Mucosa of gallbladder (tissue), 1 donor: ENCODE results near the gene BNIPL. TPM values are rescaled to one million over a fixed set of nuclear protein-coding genes. Genes with fewer than 3 reads are reported as not detected.

Source experiments
- DNase-seq: peaks from one replicate; pipeline ENCODE4 v3.0.0-alpha.2; 2020; ENCODE audit warnings: low spot score
- total RNA-seq: library from RNA; stranded (reverse); gene quantifications from one replicate; pipeline ENCODE4 v1.2.1, GENCODE V29; 2021
- donor health status: DM: no; HTN: no; CAD: no.

Gene BNIPL
- total RNA-seq, 1 donor from 2014 or later = 0.66 TPM

DNA sequence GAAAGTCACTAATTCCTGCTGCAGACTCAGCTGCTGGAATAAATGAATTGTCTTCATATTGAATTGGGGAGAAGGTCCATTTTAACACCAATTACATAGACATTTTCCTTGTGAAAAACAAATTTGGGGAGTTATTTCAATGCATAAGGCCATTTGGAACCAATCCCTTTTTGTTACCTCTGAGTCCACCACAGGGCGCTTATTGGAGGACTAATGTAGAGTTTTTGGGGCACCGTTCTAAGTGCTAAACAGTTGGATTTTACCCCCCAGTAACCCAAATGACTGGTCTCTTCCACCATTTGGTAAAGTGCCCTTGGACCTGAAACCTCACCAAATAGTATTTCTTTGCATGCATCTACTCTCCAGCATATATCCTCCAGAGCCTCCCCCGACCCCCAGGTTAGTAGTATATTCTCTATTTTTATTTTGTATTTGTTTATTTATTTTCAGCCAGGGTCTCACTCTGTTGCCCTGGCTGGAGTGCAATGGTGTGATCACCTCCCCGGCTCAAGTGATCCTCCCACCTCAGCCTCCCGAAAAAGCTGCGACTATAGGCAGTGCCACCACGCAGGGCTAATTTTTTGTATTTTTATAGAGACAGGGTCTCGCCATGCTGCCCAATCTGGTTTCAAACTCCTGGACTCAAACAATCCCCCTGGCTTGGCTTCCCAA is 26.6 kb upstream of the BNIPL start:
- no peak for DNase-seq

DNA sequence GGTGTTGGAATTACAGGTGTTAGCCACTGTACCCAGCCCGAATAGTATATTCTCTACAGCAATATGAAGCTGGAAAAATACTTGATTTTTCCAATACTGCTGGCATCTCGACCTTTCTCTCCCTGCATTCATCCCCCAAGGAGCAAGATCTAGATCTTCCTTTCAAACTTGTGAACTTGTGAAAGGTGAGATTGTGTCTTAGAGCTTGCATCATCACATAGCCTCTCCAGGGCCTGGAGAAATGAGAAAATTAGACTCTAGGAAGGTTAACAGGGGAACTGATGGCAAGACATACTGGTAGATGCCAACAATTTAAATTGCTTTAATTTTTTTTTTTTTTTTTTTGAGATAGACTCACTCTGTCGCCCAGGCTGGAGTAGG is 26.1 kb upstream of the BNIPL start:
- DNase-seq = no peak

DNA sequence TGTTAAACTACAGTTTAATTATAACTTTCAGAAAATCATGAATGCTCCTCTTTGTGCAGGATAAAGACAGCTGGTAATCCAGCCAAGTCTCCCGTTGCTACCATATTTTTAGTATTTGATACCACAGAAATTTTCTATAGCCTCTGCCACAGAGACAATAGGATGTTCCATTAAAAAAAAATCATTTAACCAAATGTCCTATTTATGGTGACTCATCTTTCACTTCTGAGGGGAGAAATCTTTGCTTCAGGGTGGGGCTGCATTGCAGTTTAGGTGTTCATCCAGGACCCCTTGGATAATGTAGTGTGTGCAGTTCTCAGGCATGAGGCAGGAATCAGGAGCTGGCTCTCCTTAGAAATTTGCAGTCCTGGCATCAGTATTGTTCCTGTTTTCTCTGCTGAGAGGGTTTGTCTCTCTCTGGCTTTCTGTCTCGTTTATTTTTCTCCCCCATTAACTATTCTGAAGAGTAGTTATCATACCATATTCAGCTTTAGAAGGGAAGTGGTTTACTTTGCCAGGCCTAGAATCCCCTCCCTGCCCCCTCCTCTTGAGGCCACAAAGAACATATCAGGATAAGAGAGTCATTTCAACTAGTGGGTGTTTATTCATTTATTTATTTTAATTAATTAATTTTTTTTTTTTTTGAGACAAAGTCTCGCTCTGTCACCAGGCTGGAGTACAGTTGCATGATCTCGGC is 25.1 kb upstream of the BNIPL start:
- DNase-seq = no peak

DNA sequence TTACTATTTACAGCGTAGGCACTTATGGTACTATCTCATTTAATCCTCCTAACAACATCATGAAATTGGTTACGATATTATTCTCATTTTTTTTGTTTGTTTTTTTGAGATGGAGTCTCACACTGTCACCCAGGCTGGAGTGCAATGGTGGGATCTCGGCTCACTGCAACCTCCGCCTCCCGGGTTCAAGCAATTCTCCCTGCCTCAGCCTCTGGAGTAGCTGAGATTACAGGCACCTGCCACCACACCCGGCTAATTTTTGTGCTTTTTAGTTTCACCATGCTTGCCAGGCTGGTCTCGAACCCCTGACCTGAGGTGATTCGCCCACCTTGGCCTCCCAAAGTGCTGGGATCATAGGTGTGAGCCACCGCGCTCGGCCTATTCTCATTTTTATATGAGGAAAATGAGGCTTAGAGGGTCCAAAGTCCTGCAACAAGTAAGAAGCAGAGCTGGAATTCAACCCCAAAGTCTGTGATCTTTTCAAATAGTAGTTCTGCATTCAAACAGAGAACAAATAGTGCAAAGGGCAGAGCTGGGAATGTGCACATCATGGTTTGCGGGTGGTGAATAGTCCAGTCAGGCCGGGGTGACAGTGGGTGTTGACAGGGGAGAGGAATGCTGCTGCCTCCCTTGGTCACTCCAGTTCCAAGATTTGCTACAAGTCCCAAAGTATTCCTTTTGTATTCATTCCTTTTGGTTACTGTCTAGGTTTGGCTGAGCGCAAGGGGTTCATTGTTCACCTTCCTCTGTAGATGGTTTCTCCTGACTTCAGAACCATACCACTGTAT is 23.5 kb upstream of the BNIPL start:
- peak; percentile 54 for DNase-seq

DNA sequence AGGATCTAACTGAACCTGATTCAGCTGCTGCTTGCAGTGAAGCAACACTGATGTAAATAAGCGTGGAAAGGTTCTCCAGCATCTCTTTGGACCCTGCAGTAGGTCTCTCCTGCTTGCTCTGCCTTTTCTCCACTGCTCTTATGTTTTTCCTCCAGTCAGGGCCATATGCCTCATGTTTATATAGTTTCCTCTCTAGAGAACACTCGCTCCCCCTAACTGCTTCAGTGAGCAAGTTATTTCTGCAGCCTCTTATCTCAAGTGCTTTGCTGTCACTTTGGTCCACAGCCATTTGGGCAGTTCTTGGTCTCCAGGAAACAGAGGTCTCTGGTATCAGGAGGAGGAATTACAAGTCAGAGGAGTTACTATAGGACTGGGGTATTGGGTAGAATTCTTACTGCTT is 22.9 kb upstream of the BNIPL start:
- DNase-seq = peak; percentile 36

DNA sequence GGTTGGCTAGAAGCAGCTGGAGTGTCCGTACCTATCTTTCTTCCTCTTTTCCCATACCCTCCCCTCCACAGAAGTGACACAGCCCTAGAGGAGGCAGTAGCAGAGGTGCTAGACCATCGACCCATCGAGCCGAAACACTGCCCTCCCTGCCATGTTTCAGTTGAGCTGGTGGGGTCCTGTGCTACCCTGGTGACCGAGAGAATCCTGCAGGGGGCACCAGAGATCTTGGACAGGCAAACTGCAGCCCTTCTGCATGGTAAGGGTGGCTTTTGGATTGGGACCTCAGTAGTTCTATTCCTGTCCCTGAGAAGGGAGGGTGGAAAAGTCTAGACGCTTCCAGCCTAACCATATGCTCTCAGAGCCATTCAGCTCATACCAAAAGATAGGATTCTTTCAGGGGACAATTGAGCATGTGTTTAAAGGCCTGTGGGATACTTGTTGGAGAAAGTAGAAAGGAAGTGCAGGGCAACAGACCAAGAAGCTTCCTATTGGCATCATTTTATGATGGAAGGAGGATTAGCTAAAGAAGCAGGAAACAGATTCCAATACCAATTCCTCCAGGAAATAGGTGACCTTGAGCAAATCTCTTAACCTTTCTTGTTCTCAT is 11.7 kb upstream of the BNIPL start:
- DNase-seq = peak; percentile 86

DNA sequence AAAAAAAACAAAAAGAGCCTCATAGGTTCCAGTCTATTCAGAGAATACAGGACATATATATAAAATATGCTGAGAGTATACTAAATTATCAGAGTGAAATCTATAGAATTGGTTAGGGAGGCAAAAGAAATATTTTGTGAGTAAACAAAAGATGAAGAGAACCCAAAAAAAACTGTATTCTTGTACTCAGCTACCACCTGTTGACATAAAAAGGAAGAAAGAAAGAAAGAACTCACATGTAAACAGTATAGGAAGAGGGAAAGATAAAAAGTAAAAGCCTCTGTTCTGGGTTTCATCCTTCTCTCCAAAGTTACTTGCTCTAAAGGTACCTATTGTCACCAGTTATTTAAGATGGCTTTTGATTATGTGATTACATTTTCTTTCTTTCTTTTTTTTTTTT is 9.9 kb upstream of the BNIPL start:
- DNase-seq = no peak

DNA sequence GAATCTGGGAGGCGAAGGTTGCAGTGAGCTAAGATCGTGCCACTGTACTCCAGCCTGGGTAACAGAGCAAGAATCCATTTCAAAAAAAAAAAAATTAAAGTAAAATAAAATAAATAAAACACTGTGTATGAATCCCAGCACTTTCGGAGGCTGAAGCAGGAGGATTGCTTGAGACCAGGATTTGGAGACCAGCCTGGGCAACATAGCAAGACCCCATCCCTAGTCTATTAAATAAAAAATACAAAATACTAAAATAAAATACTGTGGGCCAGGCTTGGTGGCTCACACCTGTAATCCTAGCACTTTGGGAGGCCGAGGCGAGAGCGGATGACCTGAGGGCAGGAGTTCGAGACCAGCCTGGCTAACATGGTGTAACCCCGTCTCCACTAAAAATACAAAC is 4.2 kb upstream of the BNIPL start:
- no peak for DNase-seq

DNA sequence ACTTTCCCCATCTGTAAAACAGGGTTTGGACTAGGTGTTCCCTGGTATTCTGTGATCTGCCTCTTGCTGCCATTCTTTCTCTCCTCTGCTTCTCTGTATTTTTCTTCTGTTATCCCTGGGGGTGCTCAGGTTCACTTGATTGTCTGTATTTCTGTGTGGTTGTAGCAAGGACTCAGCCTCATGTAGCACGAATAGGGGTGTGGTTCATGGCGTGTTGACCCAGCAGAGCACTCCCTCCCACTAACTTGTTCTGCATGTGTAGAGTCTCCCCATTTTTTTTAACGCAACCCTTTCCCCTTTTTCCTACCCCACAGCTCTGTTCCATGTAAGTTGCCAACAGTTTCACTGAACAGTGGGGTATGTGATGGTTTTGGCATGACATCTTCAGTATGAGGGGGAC is 1.2 kb upstream of the BNIPL start:
- DNase-seq = no peak

DNA sequence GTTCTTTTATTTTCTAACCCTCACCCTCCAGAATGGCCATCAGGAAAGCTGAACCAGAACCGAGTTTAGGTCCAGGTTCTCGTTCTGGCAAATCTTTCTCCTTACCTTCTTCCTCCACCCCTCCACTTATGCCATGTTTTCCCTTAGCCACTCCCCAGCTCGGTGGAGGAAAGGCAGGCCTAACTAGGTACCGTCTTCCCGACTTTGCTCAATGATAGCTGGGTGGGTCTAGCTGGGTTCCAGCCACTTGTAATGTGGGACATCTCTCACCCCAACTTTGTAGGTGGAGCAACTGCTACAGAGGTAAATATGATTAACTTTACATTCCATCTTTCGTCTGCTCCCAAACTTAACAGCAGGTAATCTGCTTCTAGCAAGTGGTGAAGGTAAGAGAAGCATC is 646 bp downstream of the BNIPL start:
- no peak for DNase-seq

DNA sequence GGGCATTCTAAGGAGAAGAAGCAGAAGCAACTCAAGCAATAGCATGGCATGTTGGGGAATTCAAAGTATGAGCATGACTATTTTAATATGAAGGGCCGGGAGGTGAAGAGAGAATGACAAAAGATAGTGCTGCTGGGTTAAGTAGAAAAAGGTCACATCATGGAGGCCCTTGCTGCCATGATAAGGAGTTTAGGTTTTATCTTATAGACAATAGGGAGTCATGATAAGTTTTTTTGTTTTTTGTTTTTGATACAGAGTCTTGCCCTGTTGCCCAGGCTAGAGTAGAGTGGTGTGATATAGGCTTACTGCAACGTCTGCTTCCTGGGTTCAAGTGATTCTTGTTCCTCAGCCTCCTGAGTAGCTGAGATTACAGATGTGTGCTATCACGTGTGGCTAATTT is 3.1 kb downstream of the BNIPL start:
- no peak for DNase-seq

DNA sequence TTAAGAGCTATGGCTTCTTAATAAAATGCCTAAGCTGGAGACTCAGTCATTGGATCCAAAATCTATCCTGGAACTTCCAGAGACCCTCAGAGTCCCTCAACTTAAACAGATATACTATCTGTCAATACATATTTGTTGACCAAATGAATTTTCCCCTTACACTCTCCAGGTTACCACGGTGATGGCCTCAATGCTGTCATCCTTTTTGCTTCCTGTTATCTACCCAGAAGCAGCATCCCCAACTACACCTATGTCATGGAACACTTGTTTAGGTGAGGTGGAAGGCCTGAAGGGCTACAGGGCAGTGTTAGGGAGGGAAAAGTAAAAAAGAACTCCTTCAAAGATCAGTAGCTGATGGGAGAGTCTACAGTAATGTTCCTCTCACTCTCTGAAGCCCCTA is 6.8 kb downstream of the BNIPL start:
- DNase-seq = no peak

DNA sequence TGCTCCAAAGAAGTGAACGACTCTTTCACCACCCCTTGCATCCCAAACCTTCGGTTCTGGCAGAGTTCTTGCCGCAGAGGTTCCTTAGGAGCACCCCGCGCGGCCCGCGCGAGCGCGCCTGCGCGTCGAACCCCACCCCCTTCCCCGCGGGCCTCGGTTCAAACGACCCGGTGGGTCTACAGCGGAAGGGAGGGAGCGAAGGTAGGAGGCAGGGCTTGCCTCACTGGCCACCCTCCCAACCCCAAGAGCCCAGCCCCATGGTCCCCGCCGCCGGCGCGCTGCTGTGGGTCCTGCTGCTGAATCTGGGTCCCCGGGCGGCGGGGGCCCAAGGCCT is 11.2 kb downstream of the BNIPL start, which contains the start of gene C1orf56:
TSS of gene C1orf56 (plus strand) at position 161 of the 334 bp plus-strand sequence. CDS start at position 258, 97 bp downstream.
- DNase-seq = peak; percentile 67

DNA sequence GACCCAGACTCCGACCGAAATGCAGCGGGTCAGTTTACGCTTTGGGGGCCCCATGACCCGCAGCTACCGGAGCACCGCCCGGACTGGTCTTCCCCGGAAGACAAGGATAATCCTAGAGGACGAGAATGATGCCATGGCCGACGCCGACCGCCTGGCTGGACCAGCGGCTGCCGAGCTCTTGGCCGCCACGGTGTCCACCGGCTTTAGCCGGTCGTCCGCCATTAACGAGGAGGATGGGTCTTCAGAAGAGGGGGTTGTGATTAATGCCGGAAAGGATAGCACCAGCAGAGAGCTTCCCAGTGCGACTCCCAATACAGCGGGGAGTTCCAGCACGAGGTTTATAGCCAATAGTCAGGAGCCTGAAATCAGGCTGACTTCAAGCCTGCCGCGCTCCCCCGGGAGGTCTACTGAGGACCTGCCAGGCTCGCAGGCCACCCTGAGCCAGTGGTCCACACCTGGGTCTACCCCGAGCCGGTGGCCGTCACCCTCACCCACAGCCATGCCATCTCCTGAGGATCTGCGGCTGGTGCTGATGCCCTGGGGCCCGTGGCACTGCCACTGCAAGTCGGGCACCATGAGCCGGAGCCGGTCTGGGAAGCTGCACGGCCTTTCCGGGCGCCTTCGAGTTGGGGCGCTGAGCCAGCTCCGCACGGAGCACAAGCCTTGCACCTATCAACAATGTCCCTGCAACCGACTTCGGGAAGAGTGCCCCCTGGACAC is 11.7 kb downstream of the BNIPL start:
- peak; percentile 74 for DNase-seq

DNA sequence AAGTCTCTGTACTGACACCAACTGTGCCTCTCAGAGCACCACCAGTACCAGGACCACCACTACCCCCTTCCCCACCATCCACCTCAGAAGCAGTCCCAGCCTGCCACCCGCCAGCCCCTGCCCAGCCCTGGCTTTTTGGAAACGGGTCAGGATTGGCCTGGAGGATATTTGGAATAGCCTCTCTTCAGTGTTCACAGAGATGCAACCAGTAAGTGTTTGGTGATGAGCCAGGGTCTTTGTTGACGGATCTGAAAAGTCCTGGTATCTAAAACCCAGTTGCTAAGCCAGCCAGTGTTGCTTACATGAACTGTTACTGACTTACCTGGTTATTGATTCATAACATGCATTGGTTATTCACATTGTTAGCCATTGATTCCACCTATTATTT is 12.3 kb downstream of the BNIPL start:
- no peak for DNase-seq

DNA sequence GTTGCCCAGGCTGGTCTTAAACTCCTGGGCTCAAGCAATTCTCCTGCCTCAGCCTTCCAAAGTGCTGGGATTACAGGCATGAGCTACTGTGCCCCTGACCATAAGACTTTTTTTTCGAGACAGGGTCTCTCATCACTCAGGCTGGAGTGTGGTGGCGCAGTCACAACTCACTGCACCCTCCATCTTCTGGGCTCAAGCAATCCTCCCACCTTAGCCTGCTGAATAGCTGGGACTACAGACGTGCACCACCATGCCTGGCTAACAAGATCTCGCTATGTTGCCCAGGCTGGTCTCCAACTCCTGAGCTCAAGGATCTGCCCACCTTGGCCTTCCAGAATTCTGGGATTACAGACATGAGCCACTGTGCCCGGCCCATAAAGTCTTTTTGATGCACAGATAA is 13.1 kb downstream of the BNIPL start:
- DNase-seq = no peak

DNA sequence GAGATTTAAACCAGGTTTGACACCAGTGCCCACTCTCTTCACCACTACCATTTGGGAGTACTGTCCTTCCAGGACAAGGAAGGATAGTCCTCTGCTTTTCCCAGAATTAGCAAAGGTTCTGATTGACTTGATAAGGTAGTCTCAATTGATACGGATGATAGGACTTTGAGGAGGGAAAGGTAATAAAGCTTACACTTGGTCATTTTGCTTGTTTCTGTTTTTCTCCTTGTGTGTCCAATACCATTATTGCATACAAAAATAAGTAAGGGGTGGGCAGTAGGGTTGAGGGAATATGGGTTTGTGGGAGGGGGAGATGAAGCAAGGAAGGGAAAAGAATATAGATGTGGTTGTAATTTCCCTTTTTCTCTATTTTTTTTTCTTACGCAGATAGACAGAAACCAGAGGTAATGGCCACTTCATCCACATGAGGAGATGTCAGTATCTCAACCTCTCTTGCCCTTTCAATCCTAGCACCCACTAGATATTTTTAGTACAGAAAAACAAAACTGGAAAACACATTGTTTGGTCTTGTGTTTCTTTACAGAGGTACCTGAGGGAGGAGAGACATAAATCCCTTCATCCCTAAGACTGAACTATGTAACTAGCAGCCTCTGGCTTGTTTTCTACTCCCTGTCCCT is 13.8 kb downstream of the BNIPL start:
- no peak for DNase-seq

DNA sequence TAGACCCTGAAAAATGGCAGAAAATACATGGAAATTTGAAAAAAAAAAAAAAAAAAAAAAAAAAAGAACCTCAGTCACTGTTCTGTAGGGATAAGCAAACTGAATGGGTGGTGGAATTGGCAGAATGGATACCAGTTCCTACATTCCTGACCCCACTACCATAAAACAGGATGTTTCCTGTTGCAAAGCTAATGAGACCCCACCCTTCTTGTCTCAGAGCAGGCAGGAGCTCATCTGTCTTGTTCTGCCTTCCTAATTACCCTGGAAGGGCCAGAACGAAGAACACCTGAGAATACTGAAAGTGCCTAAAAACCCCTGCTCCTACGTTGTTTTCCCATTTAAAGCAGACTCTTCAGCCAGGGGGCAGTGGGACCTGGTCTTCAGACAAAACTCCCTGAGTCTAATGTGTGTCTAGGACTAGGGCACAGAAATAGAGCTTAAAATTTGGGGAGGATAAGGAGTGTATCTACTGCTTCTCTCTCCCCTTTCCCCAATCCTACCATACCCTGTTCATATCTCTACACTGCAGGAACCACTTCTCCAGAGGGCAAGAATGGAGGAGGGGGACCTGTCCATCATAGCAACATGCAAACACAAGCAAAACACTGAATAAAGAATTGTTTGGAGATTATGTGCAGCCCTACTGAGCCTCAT is 15.1 kb downstream of the BNIPL start:
- DNase-seq = no peak

DNA sequence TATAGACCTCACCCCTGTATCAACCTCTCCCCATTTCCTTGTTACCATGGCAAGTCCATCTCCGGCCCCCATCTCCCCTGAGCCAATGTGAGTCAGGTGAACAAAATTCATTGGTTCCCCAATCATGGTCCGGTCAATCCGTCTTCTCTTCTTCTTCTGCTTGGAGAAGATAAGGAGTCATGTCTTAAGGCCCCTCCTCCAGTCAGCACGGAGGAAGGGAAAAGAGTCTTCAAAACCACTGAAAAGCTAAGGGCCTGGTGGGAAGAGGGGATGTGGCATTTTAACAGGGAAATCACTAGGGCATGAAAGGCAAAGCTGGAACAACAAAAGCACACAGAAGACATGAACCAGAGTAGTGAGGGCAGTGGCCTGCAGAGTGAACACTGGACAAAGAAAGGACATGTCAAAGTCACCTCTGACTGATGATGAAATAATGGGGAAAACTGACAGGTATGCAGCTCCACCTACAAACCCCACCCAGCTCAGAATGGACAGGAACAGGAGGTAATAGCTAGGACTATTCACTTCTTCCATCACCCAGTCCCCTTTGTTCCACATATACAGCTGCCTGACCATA is 18.7 kb downstream of the BNIPL start:
- no peak for DNase-seq

DNA sequence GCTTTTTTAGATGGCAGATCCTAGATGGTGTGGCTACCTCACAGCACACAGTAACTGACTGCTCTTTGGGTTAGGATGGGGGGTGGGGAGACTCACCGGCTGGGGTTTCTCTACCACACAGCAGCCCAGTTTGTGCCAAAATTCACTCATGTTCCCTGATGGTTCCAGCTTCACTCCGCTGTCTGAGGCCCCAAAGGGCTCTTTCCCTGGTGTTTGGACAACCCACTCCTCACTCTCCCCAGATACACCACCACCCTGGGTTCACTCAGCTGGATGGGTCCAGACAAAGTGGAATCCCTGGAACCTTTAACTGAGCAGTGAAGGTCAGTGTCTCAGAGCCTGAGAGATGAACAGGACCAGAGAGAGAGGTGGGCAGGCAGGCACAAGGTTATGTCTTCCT is 19.2 kb downstream of the BNIPL start:
- DNase-seq = no peak

DNA sequence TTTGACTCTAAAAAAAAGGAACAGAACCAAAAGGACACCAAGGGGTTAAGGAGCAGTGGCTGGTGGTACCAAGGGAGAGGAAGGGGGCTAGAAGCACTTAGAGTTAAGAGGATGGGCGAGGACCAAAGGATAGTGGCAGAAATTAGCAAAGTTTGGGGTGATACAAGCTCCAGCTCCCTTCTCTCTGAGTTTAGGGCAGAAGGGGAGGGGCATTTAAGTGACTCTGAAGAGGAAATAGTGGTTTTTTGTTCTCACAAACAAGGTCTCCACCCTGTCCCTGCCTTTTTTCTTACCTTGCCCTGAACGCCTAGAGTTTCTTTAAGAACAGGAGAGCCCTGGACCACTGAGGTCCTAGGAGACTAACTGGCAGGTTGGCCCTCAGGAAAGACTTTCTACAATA is 19.8 kb downstream of the BNIPL start:
- no peak for DNase-seq
